Thoracic aorta endothelial cell (primary cell): Measurements from ENCODE around the gene ZNF593OS. TPM values are rescaled to one million over a fixed set of nuclear protein-coding genes. Genes with fewer than 3 reads are reported as not detected.

Experiments
- total RNA-seq: library from RNA; depleted of rRNA; stranded (reverse); fragments of >200 nt; gene quantifications from 2 replicates; pipeline ENCODE4 v1.2.3, GENCODE V29; 2012

The ZNF593OS gene
- total RNA-seq: not detected in 2 replicates

DNA sequence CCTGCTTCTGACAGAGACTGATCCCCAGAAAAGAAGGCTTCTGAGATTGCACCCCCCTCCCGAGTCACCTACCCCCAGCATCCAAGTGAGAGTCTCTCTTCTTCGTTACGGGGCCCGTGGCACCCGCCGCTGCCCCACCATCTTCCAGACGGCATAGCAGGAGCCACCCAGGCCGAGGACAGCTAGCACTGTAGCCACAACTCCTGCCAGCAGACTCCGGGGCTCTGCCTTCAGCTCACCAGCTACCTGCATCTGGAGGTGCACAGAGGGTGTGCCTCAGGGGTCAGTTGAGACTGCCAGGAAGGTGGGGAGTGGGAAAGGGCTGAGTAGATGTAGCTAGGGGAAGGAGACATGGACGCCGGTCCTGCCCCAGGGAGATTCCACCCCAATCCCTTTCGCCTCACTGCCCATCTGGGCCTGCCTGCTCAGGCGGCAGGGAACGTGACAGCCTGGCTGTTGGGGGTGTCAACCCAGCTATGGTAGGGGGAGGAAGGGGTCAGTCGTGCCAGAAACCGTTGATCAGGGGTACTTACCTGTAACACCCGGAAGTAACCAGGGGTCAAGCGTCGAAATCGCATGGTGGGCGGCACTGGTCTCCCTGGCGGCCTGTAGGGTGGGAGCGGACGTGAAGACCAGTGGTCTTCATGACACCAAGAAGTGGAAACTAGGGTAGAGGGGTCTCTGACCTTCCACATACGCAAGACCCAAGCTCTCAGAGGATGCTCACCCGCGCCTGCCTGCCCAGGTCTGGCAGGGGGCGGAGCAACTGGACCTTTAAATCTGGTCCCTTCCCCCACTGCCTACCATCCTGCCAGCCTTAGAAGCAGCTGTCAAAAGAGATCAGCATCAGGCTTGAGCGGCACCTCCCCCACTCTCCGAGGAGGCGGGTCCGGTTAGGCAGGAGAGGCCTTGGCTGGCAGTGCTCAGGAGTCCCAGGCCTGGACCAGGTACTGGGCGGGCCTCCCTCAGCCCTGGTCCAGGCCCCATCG, at the start of gene ZNF593OS:
ZNF593OS (minus strand) TSS at position 749 of the 989 bp plus-strand sequence; CDS start at position 578, 171 bp downstream.

GRCh38 chr1:26190373-26190987, 18.8 kb upstream of the ZNF593OS start, which contains the start of gene CATSPER4:
Gene CATSPER4, plus strand, starts transcription at chr1:26190602. Its CDS starts 26 bp downstream, at chr1:26190628.

GRCh38 chr1:26177182-26177684, 5.6 kb upstream of the ZNF593OS start, which contains the start of gene CNKSR1:
Gene CNKSR1, plus strand, starts transcription at chr1:26177491. Its CDS starts 57 bp downstream, at chr1:26177548.

GRCh38 chr1:26169669-26170471, 1.8 kb downstream of the ZNF593OS start, which contains the start of gene ZNF593:
Gene ZNF593, plus strand, starts transcription at chr1:26169908. Its CDS starts 76 bp downstream, at chr1:26169984.

GRCh38 chr1:26168410-26169197, 3.0 kb downstream of the ZNF593OS start, which contains the start of gene C1orf232:
Gene C1orf232, minus strand, starts transcription at chr1:26168963. Its CDS starts 464 bp downstream, at chr1:26168499.

DNA sequence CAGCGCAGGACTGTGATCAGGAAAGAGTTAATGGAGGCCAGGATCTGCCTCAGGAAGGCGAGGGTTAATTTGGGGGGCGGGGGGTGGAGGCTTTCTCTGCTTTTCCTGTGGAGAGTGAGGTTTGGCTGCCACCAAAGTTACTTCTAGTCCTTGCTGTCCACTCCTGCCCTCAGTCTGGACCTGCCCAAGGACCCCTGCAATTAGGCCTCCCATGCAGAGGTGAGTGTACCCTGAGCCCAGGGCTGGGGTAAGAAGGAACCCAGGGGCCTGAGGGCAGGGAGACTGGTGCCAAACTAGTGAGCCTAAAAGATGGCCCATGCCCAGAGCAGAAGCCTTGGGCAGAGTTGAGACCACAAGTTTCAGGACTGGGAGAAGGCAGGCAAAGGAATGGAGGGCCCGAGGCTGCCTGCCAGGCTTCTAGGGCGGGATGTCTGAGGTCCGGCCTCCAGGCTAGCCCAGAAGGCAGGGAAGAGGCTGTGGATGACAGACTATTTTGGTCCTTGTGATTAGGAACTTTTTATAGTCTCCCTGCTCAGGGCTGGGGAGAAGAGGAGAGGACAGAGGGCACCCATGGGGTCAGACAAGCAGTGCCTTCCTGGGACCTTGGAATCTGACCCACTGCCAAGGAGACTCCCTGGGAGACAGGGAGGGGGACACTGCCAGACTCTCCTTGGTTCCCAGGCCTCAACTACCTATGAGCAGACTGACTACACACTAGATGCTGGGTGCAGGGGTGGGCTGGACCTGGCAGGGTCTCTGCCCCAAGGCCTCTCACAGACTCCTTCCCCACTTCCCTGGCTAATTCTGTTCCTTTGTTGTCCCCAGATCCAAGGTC, 12.5 kb downstream of the ZNF593OS start, which contains the start of gene FAM110D:
FAM110D (plus strand) TSS at position 172 of the 835 bp plus-strand sequence. CDS start 2,213 bp downstream, outside the sequence.

Other genes with a start within 250 kb of the ZNF593OS start
- 5.7 and 7.0 TPM in 2 replicates for gene PAFAH2, start 173.8 kb downstream of the ZNF593OS start, total RNA-seq
- gene EXTL1, start 150.1 kb downstream of the ZNF593OS start, total RNA-seq: under 0.01 TPM in 2 replicates
- not detected in 2 replicates for gene SLC30A2, start 125.7 kb downstream of the ZNF593OS start, total RNA-seq
- gene TRIM63, start 104.2 kb downstream of the ZNF593OS start, total RNA-seq: not detected in 2 replicates
- gene PDIK1L, start 60.0 kb downstream of the ZNF593OS start, total RNA-seq: 8.9 and 9.4 TPM in 2 replicates
- 0.66 and 2.7 TPM in 2 replicates for gene FAM110D, start 12.8 kb downstream of the ZNF593OS start, total RNA-seq
- not detected in 2 replicates for gene C1orf232, start 2.9 kb downstream of the ZNF593OS start, total RNA-seq
- 20.2 and 21.7 TPM in 2 replicates for gene ZNF593, start 1.9 kb downstream of the ZNF593OS start, total RNA-seq
- gene CNKSR1, start 5.7 kb upstream of the ZNF593OS start, total RNA-seq: 0.13 TPM in 1 of 2 replicates, not detected in the other
- not detected in 2 replicates for gene CATSPER4, start 18.8 kb upstream of the ZNF593OS start, total RNA-seq
- gene CEP85, start 62.4 kb upstream of the ZNF593OS start, total RNA-seq: 11.3 and 17.1 TPM in 2 replicates
- 33.6 and 41.1 TPM in 2 replicates for gene SH3BGRL3, start 108.3 kb upstream of the ZNF593OS start, total RNA-seq
- gene UBXN11, start 134.8 kb upstream of the ZNF593OS start, total RNA-seq: 2.7 and 4.5 TPM in 2 replicates
- not detected in 2 replicates for gene CD52, start 146.1 kb upstream of the ZNF593OS start, total RNA-seq
- gene CRYBG2, start 182.3 kb upstream of the ZNF593OS start, total RNA-seq: not detected in 2 replicates
- gene ZNF683, start 200.9 kb upstream of the ZNF593OS start, total RNA-seq: not detected in 2 replicates
- gene LIN28A, start 239.0 kb upstream of the ZNF593OS start, total RNA-seq: not detected in 2 replicates